Endodermal cell (in vitro differentiated cells): ENCODE results near the gene A3GALT2. TPM values are rescaled to one million over a fixed set of nuclear protein-coding genes. Genes with fewer than 3 reads are reported as not detected.
A peak's percentile ranks its signal among the peaks of the same experiment; 100 is the strongest.

ENCODE experiments used
- DNase-seq: peaks from one replicate; pipeline ENCODE4 v3.0.0-alpha.2; 2017
- H3K27ac ChIP-seq: 2 replicates; pipeline ENCODE4 v1.5.1; 2013; ENCODE audit warnings: mild to moderate bottlenecking, low read depth, low read length, moderate library complexity
- H3K27me3 ChIP-seq: 2 replicates; pipeline ENCODE4 v1.6.1; 2013; ENCODE audit warnings: mild to moderate bottlenecking, low read length, moderate library complexity; ENCODE audit not compliant: insufficient read depth, control insufficient read depth, poor library complexity, severe bottlenecking
- H3K36me3 ChIP-seq: 2 replicates; pipeline ENCODE4 v1.7.0; 2013; ENCODE audit warnings: mild to moderate bottlenecking, low read length, moderate library complexity; ENCODE audit not compliant: control insufficient read depth, insufficient read depth
- H3K4me1 ChIP-seq: one replicate; pipeline ENCODE4 v1.7.0; 2013; ENCODE audit warnings: low read length; ENCODE audit not compliant: control insufficient read depth, insufficient read depth
- H3K4me3 ChIP-seq: 2 replicates; pipeline ENCODE4 v1.5.1; 2013; ENCODE audit warnings: mild to moderate bottlenecking, low read length, moderate library complexity
- H3K9ac ChIP-seq: 2 replicates; pipeline ENCODE4 v1.6.1; 2013; ENCODE audit warnings: mild to moderate bottlenecking, low read length, moderate library complexity; ENCODE audit not compliant: poor library complexity, severe bottlenecking; ENCODE audit errors: extremely low read depth
- H3K9me3 ChIP-seq: 2 replicates; pipeline ENCODE4 v1.6.1; 2013; ENCODE audit warnings: mild to moderate bottlenecking, low read length, moderate library complexity; ENCODE audit not compliant: control insufficient read depth
- H3K27ac Mint-ChIP-seq: 2 replicates; pipeline ENCODE4 v1.8.0; 2020; ENCODE audit warnings: mixed read lengths
- H3K27me3 Mint-ChIP-seq: 2 replicates; pipeline ENCODE4 v1.8.0; 2021; ENCODE audit warnings: mild to moderate bottlenecking, mixed read lengths; ENCODE audit not compliant: insufficient read depth
- H3K36me3 Mint-ChIP-seq: 2 replicates; pipeline ENCODE4 v1.8.0; 2020; ENCODE audit warnings: low read depth, mixed read lengths
- H3K4me1 Mint-ChIP-seq: 2 replicates; pipeline ENCODE4 v1.8.0; 2020; ENCODE audit warnings: mixed read lengths
- H3K4me3 Mint-ChIP-seq: 2 replicates; pipeline ENCODE4 v1.8.0; 2020; ENCODE audit warnings: mild to moderate bottlenecking, moderate library complexity, mixed read lengths
- H3K9me3 Mint-ChIP-seq: 2 replicates; pipeline ENCODE4 v1.8.0; 2020; ENCODE audit warnings: mild to moderate bottlenecking, mixed read lengths
- WGBS, 2 experiments: methylation state at CpG; one replicate each; pipeline versions ENCODE4 v1.1.5 to v1.1.7; 2013; ENCODE audit warnings: missing lambda C conversion rate in 2 of 2, mixed read lengths in 1 of 2; ENCODE audit not compliant: insufficient coverage in 1 of 2, insufficient read length in 1 of 2; 5-methylcytosine and 5-hydroxymethylcytosine counted together
- total RNA-seq, 2 donors: library from RNA; stranded (reverse); fragmentation: NEBNext Ultra II Directional in 1 of 2; extraction: Animal tissue kit (Norgen Biotek cat#: 25700) in 1 of 2; gene quantifications; 2 replicates in 1 of 2; 3 replicates in 1 of 2; pipeline ENCODE4 v1.2.1, GENCODE V29; 2021
- TF ChIP-seq, protein P1 (sequence below): fragments of 200-600 bp; sonication (generic); conservative IDR thresholded peaks from 2 replicates; pipeline ENCODE4 v1.5.0; 2021; ENCODE audit warnings: antibody characterized with exemption, mild to moderate bottlenecking

The A3GALT2 gene
- total RNA-seq, 2 donors from 2014 or later, result not detected

DNA sequence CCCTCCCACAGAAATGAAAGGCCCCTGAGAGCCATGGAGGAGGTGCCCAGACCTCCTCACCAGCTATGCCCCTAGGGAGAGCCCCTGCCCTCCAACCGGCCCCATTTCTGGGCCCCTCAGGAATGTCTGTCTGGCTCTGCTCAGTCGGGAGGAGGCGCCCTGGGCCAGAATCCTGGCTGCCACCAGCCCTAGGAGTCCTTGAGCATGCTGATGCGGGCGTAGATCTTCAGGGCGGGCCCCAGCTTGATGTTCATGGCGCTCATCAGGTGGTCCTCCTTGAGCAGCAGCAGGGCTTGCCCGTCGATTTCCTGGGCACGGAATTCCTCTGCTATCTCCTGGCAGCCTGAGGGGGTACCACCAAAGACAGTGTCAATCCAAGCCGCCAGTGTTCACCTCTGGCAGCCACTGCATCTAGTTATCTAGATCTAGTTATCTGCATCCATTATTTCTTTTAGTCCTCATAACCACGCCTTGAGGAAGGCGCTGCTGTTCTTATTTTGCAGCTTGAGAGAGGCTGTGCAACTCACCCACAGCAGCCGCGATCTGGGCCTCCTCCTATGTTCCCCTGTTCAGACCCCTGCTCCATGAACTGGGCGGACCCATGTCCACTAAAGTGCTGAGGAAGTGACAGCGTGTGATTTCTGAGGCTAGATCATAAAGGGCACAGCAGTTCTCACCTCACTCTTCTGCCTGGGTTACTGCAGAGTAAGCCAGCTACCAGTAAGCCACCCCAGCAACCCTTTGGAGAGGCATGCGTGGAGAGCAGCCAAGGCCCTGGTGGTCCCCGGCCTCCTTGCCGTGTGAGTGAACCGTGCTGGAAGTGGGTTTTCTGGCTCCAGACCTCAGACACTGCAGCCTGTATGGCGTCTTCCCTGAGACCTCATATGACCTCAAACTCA, 4.0 kb upstream of the A3GALT2 start:
- Histone ChIP-seq H3K27ac (peak overlapping the region; percentile 56), H3K27me3 (no peaks in the 10 kb centered on the region), H3K4me1 (no peaks in the 10 kb centered on the region), H3K9me3 (no peaks in the 10 kb centered on the region), H3K36me3 (peaks cover 64% of the 10 kb centered on the region), H3K4me3 (no peak overlapping the region), H3K9ac (no peak overlapping the region)
- H3K27ac Mint-ChIP-seq, result no peak overlapping the region
- TF ChIP-seq, protein P1, sequence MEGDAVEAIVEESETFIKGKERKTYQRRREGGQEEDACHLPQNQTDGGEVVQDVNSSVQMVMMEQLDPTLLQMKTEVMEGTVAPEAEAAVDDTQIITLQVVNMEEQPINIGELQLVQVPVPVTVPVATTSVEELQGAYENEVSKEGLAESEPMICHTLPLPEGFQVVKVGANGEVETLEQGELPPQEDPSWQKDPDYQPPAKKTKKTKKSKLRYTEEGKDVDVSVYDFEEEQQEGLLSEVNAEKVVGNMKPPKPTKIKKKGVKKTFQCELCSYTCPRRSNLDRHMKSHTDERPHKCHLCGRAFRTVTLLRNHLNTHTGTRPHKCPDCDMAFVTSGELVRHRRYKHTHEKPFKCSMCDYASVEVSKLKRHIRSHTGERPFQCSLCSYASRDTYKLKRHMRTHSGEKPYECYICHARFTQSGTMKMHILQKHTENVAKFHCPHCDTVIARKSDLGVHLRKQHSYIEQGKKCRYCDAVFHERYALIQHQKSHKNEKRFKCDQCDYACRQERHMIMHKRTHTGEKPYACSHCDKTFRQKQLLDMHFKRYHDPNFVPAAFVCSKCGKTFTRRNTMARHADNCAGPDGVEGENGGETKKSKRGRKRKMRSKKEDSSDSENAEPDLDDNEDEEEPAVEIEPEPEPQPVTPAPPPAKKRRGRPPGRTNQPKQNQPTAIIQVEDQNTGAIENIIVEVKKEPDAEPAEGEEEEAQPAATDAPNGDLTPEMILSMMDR, result no peak
- no peak for DNase-seq
- no peaks in the 10 kb centered on the region for H3K4me1 Mint-ChIP-seq
- peaks cover 63% of the 10 kb centered on the region for H3K36me3 Mint-ChIP-seq
- no peaks in the 10 kb centered on the region for H3K9me3 Mint-ChIP-seq
- H3K27me3 Mint-ChIP-seq, result peaks cover 2% of the 10 kb centered on the region
- 93 to 95% methylated on average over 21 to 22 of the region's 22 CpGs for WGBS, 2 experiments
- no peak overlapping the region for H3K4me3 Mint-ChIP-seq

DNA sequence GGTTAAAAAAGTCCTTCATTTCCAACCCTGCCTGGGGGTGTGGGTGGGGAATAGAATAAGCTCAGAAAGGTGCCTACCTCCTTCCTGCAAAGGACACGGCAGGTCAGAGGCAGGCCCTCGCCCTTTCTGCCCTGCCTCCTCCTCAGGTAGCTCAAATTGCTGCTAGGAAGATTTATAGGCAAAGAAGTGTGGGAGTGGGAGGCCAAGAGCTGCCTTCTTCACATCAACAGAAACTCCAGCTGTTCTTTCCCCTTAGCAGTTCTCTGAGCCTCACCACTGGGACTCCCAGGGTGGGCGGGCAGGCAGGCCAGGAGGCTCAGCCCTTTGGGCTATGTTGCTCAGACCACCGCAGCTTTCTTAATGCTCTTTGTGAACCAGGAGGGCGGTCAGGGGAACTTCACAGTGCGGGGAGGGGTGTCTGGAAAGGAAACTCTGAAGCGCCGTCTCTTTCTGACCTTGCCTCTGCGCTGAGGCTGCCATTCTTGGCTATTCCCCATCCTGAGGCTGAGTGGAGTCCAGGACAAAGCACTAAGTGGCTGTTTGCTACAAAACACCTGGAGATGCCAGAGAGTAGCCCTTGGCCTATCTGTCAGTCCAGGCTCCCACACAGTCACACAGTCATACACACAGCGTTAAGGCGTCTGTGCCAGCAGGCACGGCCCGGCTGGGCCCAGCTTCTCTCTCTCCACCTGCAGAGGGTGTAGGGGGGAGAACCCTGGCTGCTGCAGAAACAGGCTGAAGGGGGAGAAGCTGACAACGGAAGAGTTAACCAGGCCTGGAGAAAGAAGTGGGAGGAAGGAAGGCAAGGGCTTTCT, 3.0 kb upstream of the A3GALT2 start:
- Mint-ChIP-seq H3K27ac (no peak overlapping the region), H3K27me3 (peaks cover 6% of the 10 kb centered on the region), H3K9me3 (no peaks in the 10 kb centered on the region), H3K4me1 (no peaks in the 10 kb centered on the region), H3K36me3 (peaks cover 52% of the 10 kb centered on the region), H3K4me3 (no peak overlapping the region)
- no peaks in the 10 kb centered on the region for H3K27me3 ChIP-seq
- 89 to 91% methylated on average over 11 to 14 of the region's 14 CpGs for WGBS, 2 experiments
- TF ChIP-seq, protein P1, result peak; percentile 35
- H3K4me1 ChIP-seq, result no peaks in the 10 kb centered on the region
- peaks cover 53% of the 10 kb centered on the region for H3K36me3 ChIP-seq
- H3K4me3 ChIP-seq, result no peak overlapping the region
- no peak overlapping the region for H3K9ac ChIP-seq
- DNase-seq, result no peak
- peak overlapping the region; percentile 49 for H3K27ac ChIP-seq
- H3K9me3 ChIP-seq, result no peaks in the 10 kb centered on the region

DNA sequence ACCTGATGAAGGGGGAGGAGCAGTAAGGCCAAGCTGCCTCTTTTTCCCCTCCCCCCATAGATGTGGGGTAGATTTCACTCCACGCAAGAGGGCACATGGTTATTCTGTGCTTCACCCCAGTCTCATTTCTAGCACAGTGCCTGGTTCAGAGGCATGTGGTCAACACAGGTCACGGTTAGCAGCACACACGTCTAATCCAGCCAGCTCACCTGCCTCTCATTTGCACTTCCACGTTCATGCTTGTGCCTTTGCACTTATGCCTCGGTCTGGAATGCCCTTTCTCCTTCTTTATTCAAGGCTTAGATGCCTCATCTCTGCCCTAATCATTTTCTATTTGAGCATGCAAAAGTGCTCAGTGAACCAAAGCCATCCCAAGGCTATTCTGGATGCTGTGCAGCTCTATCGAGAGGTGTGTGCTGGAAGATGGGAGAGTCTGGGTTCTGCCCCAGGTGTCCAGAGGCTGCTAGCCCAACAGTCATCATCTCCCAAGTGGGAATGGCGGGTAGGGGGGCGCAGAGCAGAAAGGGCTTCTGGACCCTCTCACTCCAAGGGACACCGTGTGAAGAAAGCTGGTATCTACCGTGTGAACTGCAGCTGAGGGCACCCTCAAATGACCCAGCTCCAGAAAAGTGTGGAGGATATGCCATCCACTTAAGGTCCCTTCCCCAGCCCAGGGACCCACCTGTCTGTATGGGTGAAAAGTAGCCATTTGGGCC, 2.1 kb upstream of the A3GALT2 start:
- Mint-ChIP-seq H3K27me3 (peaks cover 14% of the 10 kb centered on the region), H3K4me1 (no peaks in the 10 kb centered on the region), H3K4me3 (no peak overlapping the region), H3K36me3 (peaks cover 45% of the 10 kb centered on the region), H3K27ac (no peak overlapping the region), H3K9me3 (no peaks in the 10 kb centered on the region)
- TF ChIP-seq, protein P1, result no peak
- no peaks in the 10 kb centered on the region for H3K4me1 ChIP-seq
- no peak overlapping the region for H3K4me3 ChIP-seq
- no peak for DNase-seq
- H3K9me3 ChIP-seq, result no peaks in the 10 kb centered on the region
- peaks cover 46% of the 10 kb centered on the region for H3K36me3 ChIP-seq
- no peak overlapping the region for H3K9ac ChIP-seq
- 94 to 96% methylated on average over 6 to 10 of the region's 10 CpGs for WGBS, 2 experiments
- H3K27ac ChIP-seq, result peak overlapping the region; percentile 49
- no peaks in the 10 kb centered on the region for H3K27me3 ChIP-seq
